ENCODE measurements around the gene RNF152. TPM values are rescaled to one million over a fixed set of nuclear protein-coding genes. Genes with fewer than 3 reads are reported as not detected.

RNF152 gene
- polyA plus RNA-seq, 12 donors, result 4.0 to 15.5 (median 6.4) TPM; not detected in 1

- DNase-seq, result no peak
Measured at GRCh38 chr18:61855449-61856378, 37.1 kb downstream of the RNF152 start.

GRCh38 chr18:61854578-61855448, 38.0 kb downstream of the RNF152 start:
- DNase-seq, result no peak

DNA sequence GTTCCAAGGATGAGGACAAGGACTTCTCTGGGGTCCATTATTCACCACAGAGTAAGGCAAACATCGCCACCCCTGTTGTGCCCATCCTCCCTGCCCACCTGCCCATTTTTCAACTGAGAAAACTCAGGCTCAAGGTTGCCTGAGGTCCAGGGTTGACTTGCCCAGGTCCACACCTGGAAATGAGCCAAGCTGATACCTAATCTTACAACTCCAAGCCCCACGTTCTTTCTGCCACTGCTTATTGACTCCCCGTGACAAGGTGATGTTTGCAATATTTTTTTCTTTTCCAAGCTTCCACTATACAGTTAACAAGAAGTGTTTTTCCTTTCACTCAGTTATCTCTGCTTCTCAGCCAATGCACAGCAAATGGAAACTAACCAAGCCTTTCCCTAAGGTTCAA, 39.0 kb downstream of the RNF152 start:
- no peak for DNase-seq

DNA sequence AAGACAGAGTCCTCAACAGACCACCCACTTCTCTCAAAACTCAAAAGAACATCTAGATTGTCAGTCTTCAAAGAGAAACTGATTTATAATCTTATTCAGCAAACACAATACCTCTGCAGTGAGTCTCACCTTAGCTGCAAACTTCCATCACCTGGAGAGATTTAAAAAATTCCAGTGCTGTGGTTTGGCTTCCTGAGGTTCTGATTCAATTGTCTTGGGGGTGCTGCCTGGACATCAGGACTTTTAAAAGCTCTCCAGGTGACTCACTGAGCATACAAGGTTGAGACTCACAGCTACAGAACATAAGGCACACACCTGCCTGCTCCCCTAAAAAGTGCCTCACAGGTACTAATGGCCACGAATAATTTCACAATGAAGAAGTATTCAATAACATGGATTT, 40.3 kb downstream of the RNF152 start:
- DNase-seq, result no peak

- no peak for DNase-seq
Measured at GRCh38 chr18:61851940-61852451, 40.8 kb downstream of the RNF152 start.

DNA sequence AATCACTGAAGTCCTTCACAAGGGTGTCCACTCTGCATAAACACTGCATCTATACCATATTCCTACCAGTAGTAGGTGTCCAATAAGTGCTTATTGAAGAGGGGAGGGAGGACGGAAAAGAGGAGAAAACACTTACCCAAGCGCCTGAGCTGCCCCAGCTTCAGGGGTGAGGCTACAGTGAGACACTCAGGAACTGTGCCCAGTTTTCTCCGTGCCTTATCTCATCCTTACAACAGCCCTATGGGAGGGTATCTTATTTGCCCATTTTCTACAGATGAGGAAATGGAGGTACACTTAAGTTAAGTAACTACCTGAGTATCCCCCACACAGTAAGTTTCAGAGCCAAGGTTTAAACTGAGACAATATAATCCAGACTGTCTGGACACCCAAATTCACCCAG, 41.5 kb downstream of the RNF152 start:
- DNase-seq, result no peak

DNA sequence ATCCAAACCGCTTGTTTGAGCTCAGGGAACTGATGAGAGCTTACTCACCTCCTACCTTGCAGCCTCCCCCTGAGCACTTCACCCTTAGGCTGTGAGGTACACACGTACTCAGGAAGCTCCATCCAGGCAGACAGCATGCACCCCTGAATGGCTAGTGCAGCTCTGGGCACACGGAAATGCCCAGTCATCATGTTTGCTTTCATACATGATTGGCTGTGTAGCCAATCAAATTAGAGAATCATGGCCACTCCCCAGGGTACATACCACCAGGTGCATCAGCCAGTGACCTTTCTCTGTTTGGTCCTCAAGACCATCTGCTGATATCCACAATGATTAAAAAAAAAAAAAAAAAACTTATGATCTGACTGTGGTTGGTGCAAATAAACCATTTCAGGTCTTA, 42.1 kb downstream of the RNF152 start:
- DNase-seq, result no peak

DNA sequence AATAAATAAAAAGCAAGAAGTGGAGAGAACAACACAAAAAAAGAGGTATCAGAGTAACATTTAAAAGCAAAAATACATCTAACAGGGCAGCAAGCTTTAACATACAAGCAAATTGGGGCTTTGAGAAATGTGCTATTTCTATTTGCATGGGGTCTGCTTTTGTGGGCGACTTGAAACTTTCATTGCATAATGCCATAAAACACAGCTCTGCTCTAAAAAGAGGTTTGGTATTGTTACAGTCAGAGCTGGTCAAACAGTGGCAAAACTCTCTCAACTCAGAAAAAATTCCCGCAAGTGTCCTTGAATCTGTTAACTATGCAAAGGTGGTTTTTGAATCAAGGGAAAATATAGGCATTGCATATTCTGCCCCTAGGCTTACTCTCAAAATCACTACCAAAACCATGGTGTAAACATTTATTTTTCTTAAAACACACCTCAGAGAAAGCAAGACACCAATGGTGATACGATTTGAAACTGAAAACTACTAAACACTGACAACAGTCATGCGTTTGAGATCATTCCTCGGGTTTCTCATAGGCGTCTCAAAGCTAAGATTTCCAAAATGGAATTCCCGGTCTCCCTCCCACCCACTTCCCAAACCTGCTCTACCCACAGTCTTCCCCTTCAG, 45.5 kb downstream of the RNF152 start:
- DNase-seq, result no peak

GRCh38 chr18:61845197-61845596, 47.6 kb downstream of the RNF152 start:
- no peak for DNase-seq

DNA sequence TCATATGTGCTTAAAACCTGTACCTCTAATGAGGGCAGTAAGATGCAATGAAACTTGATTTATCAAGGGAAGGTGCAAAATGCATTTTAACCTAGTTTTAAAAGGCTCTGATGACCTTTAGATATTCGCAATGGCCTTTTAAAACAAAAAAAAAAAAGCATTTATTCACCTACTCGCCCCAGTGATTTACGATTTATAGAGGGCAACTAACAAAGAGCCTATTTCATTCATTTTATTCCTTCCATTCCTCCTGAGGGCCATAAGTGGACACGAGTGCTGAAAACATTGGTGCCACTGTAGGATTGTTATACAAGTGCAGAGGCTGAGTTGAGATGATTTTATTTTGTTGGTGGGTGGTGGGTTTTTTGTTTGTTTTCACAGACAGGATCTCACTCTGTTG, 48.1 kb downstream of the RNF152 start:
- no peak for DNase-seq

GRCh38 chr18:61842146-61842545, 50.7 kb downstream of the RNF152 start:
- no peak for DNase-seq

- DNase-seq, result no peak
Measured at GRCh38 chr18:61841706-61842105, 51.1 kb downstream of the RNF152 start.

- DNase-seq, result no peak
Measured at GRCh38 chr18:61840324-61840723, 52.5 kb downstream of the RNF152 start.

GRCh38 chr18:61838521-61838920, 54.3 kb downstream of the RNF152 start:
- DNase-seq, result no peak

- DNase-seq, result no peak
Measured at GRCh38 chr18:61833978-61834377, 58.8 kb downstream of the RNF152 start.

DNA sequence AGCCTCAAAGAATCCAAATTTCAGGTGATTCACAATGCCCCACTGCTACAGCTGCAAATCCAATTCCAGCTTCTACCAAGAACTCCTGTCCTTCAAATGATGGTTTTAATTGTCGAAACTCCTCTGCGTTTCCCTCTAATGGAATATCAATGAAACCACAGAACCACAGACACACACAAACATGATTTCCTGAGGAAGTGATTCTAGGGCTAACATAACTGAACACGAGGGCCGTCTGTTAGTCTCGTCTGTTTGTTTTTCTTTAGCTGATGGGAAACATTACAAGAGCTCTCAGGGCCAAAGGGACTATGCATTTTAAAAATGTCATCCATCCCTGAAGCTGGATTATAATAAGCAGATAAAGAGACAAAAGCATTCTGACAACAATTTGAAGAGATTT, 59.4 kb downstream of the RNF152 start:
- DNase-seq, result no peak

DNA sequence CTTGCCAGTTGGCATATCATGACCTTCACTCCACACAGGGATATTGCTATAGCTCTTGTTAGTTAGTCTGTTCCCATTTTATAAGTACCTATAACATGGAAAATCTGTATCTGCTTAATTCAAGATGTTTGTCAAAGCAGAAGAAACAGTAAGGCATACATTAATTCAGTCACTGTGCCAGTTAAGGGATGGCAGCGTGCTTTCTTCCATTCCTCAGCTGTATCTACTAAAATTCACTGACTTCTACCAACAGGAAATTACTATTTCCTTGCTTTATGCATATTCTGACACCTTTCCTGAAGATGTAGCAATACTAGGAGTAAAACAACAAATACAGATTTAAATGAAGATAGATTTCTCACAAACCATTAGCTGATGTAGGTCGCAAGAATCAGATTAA, 59.9 kb downstream of the RNF152 start:
- no peak for DNase-seq

DNA sequence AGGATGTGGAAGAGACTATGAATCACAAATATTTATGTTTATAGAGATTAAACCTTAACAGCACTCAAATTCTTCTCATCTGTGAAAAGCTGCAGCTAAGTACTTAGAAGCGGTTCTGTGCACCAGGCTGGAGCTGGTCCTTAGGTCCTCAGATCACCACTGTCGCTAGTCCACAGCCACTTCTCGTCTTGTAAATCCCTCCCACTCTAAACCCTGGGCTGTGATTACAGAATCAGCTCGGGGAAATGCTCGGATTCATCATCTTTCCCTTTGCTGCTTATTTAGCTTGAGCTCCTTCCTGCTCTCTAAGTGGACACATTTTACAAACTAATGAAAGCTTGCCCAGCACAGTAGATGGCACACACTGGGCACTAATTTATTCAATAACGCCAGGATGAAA, 61.7 kb downstream of the RNF152 start:
- no peak for DNase-seq

- no peak for DNase-seq
Measured at GRCh38 chr18:61829108-61829507, 63.7 kb downstream of the RNF152 start.

DNA sequence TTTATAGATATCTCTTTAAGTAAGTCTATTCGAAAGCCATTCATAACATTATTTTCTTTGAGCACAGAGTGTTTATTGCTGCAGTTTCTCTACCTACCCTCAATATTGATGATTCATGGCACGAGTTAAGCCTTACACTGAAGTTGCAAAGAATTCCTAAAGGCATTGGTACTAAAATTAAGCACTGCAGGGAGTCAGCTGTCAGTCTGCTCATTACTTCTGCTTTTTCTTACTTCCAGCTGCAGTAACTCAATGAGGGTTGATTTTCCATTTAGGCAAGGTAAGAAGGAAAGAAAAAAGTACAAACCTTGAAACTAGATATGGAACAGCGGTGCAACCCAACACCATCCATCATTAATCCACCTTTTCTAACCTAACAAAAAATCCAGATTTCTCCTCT, 65.2 kb downstream of the RNF152 start:
- DNase-seq, result no peak

GRCh38 chr18:61825386-61825785, 67.4 kb downstream of the RNF152 start:
- no peak for DNase-seq

- DNase-seq, result no peak
Measured at GRCh38 chr18:61824733-61825363, 68.0 kb downstream of the RNF152 start.
